ENCODE data around the gene LZTFL1.
A peak's percentile ranks its signal among the peaks of the same experiment; 100 is the strongest.

The LZTFL1 gene, protein sequence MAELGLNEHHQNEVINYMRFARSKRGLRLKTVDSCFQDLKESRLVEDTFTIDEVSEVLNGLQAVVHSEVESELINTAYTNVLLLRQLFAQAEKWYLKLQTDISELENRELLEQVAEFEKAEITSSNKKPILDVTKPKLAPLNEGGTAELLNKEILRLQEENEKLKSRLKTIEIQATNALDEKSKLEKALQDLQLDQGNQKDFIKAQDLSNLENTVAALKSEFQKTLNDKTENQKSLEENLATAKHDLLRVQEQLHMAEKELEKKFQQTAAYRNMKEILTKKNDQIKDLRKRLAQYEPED

DNA sequence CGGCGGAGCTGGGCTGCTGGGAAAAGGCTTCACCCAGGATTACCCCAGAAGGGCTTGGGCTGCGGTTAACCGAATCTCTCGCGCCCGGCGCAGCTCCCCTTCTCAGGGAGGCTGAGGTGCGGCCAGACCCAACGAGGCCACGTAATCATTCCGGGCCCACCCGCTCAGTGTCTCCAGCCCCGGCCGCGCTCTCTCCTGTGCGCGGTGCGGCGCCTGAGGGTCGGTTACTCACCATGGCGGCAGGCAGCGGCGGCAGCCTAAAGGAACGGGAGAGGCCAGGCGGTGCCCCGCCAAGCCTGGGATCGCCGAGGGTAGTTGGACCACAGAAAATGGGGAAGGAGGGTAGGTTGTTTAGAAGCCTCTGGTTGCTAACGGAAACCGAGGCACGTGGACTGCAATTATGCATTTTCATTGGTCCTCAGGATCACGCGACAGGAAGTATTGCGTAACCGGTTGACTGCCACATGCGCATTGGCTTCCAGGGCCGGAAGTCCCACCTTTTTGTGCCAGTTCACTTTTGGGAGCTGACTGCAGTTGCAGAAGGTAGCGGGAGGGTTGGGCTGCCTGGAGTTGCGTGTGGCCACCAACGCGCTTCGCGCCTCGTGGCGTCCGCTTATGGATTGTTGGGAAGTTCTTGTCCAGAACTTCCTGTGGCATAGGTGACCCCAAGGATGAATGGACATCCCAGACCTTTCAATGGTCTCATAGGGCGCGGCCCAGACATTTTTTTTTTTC lies at the start of gene LZTFL1:
TSS of gene LZTFL1 (minus strand) at position 363 of the 735 bp plus-strand sequence. CDS start at position 235, 128 bp downstream.
- peak within 1 kb of the TSS; percentile 11 to 89 (median 86) for H3K9ac ChIP-seq (ENCODE audit: low read length in 5 of 5)

DNA sequence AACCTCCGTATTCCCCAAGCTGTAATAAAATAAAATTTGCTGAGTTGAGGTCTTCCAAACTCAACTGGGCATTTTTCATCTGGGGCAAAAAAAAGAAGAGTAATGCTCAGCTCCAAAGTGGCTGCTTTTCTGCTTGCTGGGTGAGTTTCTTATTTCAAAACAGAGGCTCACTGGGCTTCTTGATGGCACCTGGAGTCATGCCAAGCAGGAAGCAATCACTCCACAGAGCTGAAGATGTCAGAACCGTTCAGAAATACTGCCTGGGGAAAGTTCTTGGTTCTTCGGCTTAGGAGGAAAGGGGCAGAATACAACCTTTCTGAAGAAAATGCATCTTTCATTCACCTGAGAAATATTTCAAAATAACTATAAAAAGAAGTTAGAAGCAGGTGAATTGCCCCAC lies 48.5 kb upstream of the LZTFL1 start:
- H3K36me3 ChIP-seq (ENCODE audit: control insufficient read depth in 5 of 5, insufficient read depth in 5 of 5, low read length in 5 of 5), result no peaks in the 10 kb centered on the region
- no peak overlapping the region for H3K4me3 ChIP-seq (ENCODE audit: low read depth in 1 of 5, low read length in 5 of 5)
- H3K27me3 ChIP-seq (ENCODE audit: control insufficient read depth in 5 of 5, insufficient read depth in 4 of 5, low read length in 5 of 5), result no peaks in the 10 kb centered on the region
- no peak overlapping the region for H3K9ac ChIP-seq (ENCODE audit: low read length in 5 of 5)
- no peak overlapping the region for H3K27ac ChIP-seq (ENCODE audit: low read depth, low read length)
- no peaks in the 10 kb centered on the region for H3K9me3 ChIP-seq (ENCODE audit: control insufficient read depth in 5 of 5, low read length in 5 of 5)
- H3K4me1 ChIP-seq (ENCODE audit: control insufficient read depth in 5 of 5, insufficient read depth in 5 of 5, low read length in 5 of 5), result peaks cover 0 to 3% (median 0%) of the 10 kb centered on the region in 5 donors

More for the DNA sequence above, at the start of gene LZTFL1:
- Histone ChIP-seq H3K4me1 (ENCODE audit: control insufficient read depth in 5 of 5, insufficient read depth in 5 of 5, low read length in 5 of 5) (peaks cover 0 to 23% (median 17%) of the 10 kb centered on the region in 5 donors), H3K27me3 (ENCODE audit: control insufficient read depth in 5 of 5, insufficient read depth in 4 of 5, low read length in 5 of 5) (peaks cover 0 to under 1% (median 0%) of the 10 kb centered on the region in 5 donors), H3K4me3 (ENCODE audit: low read depth in 1 of 5, low read length in 5 of 5) (peak within 1 kb of the TSS; percentile 86 to 93 (median 89)), H3K27ac (ENCODE audit: low read depth, low read length) (peak within 1 kb of the TSS; percentile 40), H3K36me3 (ENCODE audit: control insufficient read depth in 5 of 5, insufficient read depth in 5 of 5, low read length in 5 of 5) (peaks cover 0 to 6% (median 0%) of the 10 kb centered on the region in 5 donors), H3K9me3 (ENCODE audit: control insufficient read depth in 5 of 5, low read length in 5 of 5) (no peaks in the 10 kb centered on the region)

DNA sequence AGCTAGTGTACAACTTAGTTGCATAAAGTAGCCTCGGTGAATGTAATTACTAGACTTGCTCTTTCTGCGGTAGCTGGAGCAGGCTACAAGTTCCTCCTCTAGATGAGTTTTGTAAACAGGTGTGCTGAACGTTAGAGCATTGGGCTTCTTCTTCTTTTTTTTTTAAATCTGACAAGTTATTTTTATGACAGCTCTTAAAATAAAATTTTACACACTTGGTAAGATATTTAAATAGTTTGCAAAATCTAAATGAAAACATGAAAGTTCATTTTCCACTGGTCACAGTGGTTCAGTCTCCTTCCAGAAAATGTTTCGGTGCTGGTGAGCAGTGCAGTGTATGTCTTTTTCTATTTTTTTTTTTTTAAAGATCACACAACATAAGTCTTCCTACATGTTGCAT lies 47.4 kb upstream of the LZTFL1 start:
- Histone ChIP-seq H3K4me3 (ENCODE audit: low read depth in 1 of 5, low read length in 5 of 5) (no peak overlapping the region), H3K27ac (ENCODE audit: low read depth, low read length) (no peak overlapping the region), H3K4me1 (ENCODE audit: control insufficient read depth in 5 of 5, insufficient read depth in 5 of 5, low read length in 5 of 5) (peaks cover 0 to 3% (median 0%) of the 10 kb centered on the region in 5 donors), H3K9me3 (ENCODE audit: control insufficient read depth in 5 of 5, low read length in 5 of 5) (no peaks in the 10 kb centered on the region), H3K9ac (ENCODE audit: low read length in 5 of 5) (no peak overlapping the region), H3K27me3 (ENCODE audit: control insufficient read depth in 5 of 5, insufficient read depth in 4 of 5, low read length in 5 of 5) (peaks cover 0 to 3% (median 0%) of the 10 kb centered on the region in 5 donors), H3K36me3 (ENCODE audit: control insufficient read depth in 5 of 5, insufficient read depth in 5 of 5, low read length in 5 of 5) (no peaks in the 10 kb centered on the region)

DNA sequence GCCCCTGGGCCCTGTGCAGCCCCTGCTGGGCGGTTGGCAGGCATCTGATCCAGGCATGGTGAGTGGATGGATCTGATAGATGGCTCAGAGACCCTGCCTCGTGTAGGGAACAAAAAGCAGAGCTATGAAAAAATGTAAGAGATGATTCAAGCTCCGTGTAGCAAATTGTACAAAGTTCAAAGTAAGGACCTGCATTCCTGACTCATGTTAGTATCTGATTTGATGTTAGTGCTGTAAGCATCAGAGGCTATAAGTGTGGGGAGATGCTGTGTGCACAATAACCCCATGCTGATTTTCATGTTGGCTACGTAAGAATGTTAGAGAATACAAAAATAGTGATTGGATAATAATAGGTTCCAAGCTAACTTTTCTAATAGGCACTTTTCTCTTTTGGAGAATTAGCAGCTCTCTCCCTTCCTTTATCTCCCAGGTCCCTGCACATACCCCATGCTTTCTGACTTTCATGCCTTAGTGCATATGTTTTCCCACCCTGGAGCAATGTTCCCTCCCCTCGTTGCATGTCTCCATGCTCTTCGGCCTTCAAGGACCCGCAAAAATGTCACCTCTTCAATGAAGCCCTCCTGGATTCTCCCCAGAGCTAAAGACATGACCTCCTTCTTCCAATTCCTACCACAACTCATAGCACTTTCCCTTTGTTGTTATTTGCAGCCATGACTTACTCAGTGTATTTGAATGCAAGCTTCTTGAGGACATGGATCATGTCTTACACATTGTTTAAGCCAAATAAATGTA lies 46.0 kb upstream of the LZTFL1 start:
- no peaks in the 10 kb centered on the region for H3K9me3 ChIP-seq (ENCODE audit: control insufficient read depth in 5 of 5, low read length in 5 of 5)
- peaks cover 0 to 4% (median 0%) of the 10 kb centered on the region in 5 donors for H3K27me3 ChIP-seq (ENCODE audit: control insufficient read depth in 5 of 5, insufficient read depth in 4 of 5, low read length in 5 of 5)
- no peak overlapping the region for H3K9ac ChIP-seq (ENCODE audit: low read length in 5 of 5)
- H3K4me1 ChIP-seq (ENCODE audit: control insufficient read depth in 5 of 5, insufficient read depth in 5 of 5, low read length in 5 of 5), result peaks cover 0 to 3% (median 0%) of the 10 kb centered on the region in 5 donors
- no peak overlapping the region for H3K27ac ChIP-seq (ENCODE audit: low read depth, low read length)
- no peak overlapping the region for H3K4me3 ChIP-seq (ENCODE audit: low read depth in 1 of 5, low read length in 5 of 5)
- H3K36me3 ChIP-seq (ENCODE audit: control insufficient read depth in 5 of 5, insufficient read depth in 5 of 5, low read length in 5 of 5), result no peaks in the 10 kb centered on the region

DNA sequence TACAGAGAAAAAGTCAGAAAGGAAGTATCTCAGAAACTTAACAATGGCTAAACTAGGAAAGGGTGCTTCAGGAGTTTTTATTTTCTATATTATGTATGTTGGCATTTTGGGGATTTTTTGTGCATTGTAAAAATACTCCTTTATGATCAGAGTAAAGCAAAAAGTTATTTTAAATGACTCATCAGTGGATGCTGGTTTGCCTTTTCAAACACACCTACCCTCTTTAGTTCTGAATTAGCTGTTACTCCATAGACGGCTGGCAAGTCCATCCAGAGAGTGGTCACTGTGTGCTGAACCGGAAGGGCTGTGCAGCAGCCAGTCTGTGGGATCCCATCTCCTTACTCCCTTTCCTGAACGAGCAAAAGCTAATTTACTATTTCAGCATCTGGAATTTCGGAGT lies 45.4 kb upstream of the LZTFL1 start:
- no peak overlapping the region for H3K27ac ChIP-seq (ENCODE audit: low read depth, low read length)
- peaks cover 0 to 3% (median 0%) of the 10 kb centered on the region in 5 donors for H3K4me1 ChIP-seq (ENCODE audit: control insufficient read depth in 5 of 5, insufficient read depth in 5 of 5, low read length in 5 of 5)
- peaks cover 0 to 4% (median 0%) of the 10 kb centered on the region in 5 donors for H3K27me3 ChIP-seq (ENCODE audit: control insufficient read depth in 5 of 5, insufficient read depth in 4 of 5, low read length in 5 of 5)
- H3K4me3 ChIP-seq (ENCODE audit: low read depth in 1 of 5, low read length in 5 of 5), result no peak overlapping the region
- H3K9ac ChIP-seq (ENCODE audit: low read length in 5 of 5), result no peak overlapping the region
- H3K9me3 ChIP-seq (ENCODE audit: control insufficient read depth in 5 of 5, low read length in 5 of 5), result no peaks in the 10 kb centered on the region
- no peaks in the 10 kb centered on the region for H3K36me3 ChIP-seq (ENCODE audit: control insufficient read depth in 5 of 5, insufficient read depth in 5 of 5, low read length in 5 of 5)

DNA sequence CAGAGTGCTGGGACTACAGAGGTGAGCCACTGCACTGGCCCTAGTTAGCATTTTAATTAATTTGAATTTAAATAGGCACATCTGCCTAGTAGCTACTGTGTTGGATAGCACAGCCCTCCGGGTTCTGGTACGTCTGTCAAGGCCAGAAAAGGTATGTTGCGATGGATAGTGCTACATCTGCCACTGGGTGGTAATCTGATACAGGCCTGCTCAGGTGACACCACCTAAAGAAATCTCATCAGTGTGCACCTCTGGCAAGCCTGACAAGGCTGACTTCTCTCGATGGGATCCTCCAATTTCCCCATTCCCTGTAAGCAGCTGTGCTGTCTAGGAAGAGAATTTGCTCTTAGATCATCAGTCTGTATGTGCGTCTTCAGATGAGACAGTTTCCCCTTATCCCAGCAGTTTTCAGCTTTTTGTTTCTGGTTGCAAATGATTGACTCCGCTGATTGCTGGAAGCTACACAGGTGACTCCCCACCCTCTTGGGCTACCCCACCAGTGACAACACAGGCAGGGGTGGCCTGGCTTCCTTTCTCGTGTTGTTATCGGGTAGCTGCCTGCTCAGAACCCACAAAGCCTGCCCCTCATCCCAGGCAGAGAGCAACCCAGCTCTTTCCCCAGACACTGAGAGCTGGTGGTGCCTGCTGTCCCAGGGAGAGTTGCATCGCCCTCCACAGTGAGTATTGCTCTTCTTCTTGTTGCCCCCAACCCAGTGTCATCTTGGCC lies 44.2 kb upstream of the LZTFL1 start, which contains the start of gene CCR9:
TSS of gene CCR9 (plus strand) at position 565 of the 727 bp plus-strand sequence. CDS start 8,391 bp downstream, outside the sequence.
- H3K27ac ChIP-seq (ENCODE audit: low read depth, low read length), result no peak within 1 kb of the TSS
- H3K27me3 ChIP-seq (ENCODE audit: control insufficient read depth in 5 of 5, insufficient read depth in 4 of 5, low read length in 5 of 5), result peaks cover 0 to 4% (median 0%) of the 10 kb centered on the region in 5 donors
- H3K4me1 ChIP-seq (ENCODE audit: control insufficient read depth in 5 of 5, insufficient read depth in 5 of 5, low read length in 5 of 5), result peaks cover 0 to 3% (median 0%) of the 10 kb centered on the region in 5 donors
- H3K4me3 ChIP-seq (ENCODE audit: low read depth in 1 of 5, low read length in 5 of 5), result no peak within 1 kb of the TSS
- H3K36me3 ChIP-seq (ENCODE audit: control insufficient read depth in 5 of 5, insufficient read depth in 5 of 5, low read length in 5 of 5), result no peaks in the 10 kb centered on the region
- no peaks in the 10 kb centered on the region for H3K9me3 ChIP-seq (ENCODE audit: control insufficient read depth in 5 of 5, low read length in 5 of 5)
- H3K9ac ChIP-seq (ENCODE audit: low read length in 5 of 5), result no peak within 1 kb of the TSS

DNA sequence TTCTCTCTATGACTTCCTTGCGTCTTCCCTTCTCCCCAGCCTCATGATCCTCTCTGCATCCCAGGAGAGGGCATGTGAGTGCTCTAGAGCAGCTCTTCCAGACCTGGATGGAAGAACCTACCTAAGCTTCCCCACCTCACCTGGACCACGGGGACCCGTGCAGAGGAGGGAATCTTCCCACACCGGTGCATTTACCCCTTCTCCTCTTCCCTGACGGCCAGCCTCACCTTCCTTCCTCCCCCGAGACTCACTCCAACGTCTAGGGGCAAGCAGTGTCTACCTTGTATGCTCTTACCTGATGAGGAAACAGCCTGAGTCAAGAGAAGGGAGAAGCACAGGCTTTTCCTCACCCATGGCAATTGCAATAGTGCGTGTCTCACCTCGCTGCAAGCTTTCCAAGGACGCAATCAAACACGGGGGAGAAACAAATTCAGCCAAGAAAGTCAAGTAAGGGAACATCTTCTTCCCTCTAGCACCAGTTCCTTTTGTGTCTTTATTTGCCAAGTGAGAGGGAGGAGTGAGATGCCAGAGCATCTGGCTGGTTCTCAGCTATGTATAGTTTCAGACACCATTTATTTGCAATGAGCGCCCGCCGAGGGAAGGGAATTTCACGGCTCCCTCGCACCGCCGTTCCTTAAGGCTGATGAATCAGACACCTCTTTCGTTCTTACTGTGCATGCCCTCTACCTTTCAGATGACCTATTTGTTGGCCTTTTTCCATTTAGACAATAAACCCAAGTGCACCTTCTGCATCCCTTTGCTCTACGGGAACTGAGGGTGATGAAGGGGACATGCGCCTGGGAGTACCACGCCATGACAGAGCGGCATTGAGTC lies 42.7 kb upstream of the LZTFL1 start:
- Histone ChIP-seq H3K27ac (ENCODE audit: low read depth, low read length) (no peak overlapping the region), H3K4me1 (ENCODE audit: control insufficient read depth in 5 of 5, insufficient read depth in 5 of 5, low read length in 5 of 5) (no peaks in the 10 kb centered on the region), H3K36me3 (ENCODE audit: control insufficient read depth in 5 of 5, insufficient read depth in 5 of 5, low read length in 5 of 5) (no peaks in the 10 kb centered on the region), H3K9me3 (ENCODE audit: control insufficient read depth in 5 of 5, low read length in 5 of 5) (no peaks in the 10 kb centered on the region), H3K9ac (ENCODE audit: low read length in 5 of 5) (no peak overlapping the region), H3K27me3 (ENCODE audit: control insufficient read depth in 5 of 5, insufficient read depth in 4 of 5, low read length in 5 of 5) (peaks cover 0 to 4% (median 0%) of the 10 kb centered on the region in 5 donors), H3K4me3 (ENCODE audit: low read depth in 1 of 5, low read length in 5 of 5) (no peak overlapping the region)

DNA sequence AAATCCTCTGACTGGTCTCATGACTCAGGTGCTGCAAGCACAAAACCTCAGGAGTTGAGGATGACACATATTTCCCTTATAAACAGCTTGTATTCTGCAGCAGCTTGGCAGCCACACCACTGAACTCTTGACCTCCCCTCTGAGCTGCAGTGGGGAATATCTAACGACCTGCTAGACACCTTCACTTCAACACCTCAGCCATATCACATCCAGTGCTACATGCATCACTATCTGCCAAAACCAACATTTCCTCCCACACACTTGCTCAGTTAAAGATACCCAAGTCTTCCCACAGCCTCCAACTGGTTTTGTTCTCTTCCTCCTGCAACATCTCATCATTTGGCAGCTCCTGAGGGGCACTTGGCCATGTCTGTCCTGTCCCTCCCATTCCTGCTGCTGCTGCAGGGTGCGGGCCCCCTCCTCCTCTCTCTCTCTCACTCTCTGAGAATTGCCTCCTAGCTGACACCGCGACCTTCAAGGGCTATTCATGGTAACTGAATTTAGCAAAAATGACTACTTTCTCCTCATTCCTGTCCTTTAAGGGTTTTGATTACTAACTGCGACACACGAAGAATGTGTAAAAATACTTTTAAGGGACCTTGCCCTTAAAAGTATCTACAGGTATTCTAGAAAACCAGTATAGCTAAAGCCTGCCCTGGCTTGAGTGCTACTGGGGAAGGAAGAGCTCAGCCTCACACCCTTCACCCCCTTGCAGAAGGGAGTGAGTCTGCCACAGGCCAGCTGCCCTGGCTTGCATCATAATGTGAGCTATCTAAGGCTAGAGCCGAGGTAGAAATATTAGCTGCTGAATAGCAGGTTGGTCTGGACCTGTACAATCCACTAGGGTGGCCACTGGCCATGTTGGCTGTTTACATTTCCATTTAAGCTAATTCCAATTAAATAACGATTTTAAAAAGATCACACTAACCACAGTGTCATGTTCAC lies 39.4 kb upstream of the LZTFL1 start:
- Histone ChIP-seq H3K27me3 (ENCODE audit: control insufficient read depth in 5 of 5, insufficient read depth in 4 of 5, low read length in 5 of 5) (peaks cover 0 to 4% (median 0%) of the 10 kb centered on the region in 5 donors), H3K9ac (ENCODE audit: low read length in 5 of 5) (no peak overlapping the region), H3K4me1 (ENCODE audit: control insufficient read depth in 5 of 5, insufficient read depth in 5 of 5, low read length in 5 of 5) (no peaks in the 10 kb centered on the region), H3K36me3 (ENCODE audit: control insufficient read depth in 5 of 5, insufficient read depth in 5 of 5, low read length in 5 of 5) (no peaks in the 10 kb centered on the region), H3K9me3 (ENCODE audit: control insufficient read depth in 5 of 5, low read length in 5 of 5) (no peaks in the 10 kb centered on the region), H3K4me3 (ENCODE audit: low read depth in 1 of 5, low read length in 5 of 5) (no peak overlapping the region), H3K27ac (ENCODE audit: low read depth, low read length) (no peak overlapping the region)
